Kidney (tissue), 14 donors: ENCODE measurements around the gene ADAM17. TPM values are rescaled to one million over a fixed set of nuclear protein-coding genes. Genes with fewer than 3 reads are reported as not detected.
"Not testable (repeated sequence)": the region's sequence is repeated elsewhere in the genome, so short reads cannot be mapped to it uniquely, and the experiment has no call there.

Experiments used
- DNase-seq, 5 donors: peaks; one replicate each; pipeline ENCODE4 v3.0.0-alpha.2; 2013 to 2020
- FAIRE-seq: peaks from 2 replicates; lab custom pipeline; 2012; peaks lifted over from hg19 to GRCh38; lab: Jason Lieb, UNC
- H3K27ac ChIP-seq, 2 donors: one replicate each; pipeline ENCODE4 v1.7.0; 2013; ENCODE audit warnings: low read depth in 2 of 2, low read length in 2 of 2, inconsistent platforms in 1 of 2
- H3K27me3 ChIP-seq: one replicate; pipeline ENCODE4 v1.7.1; 2013; ENCODE audit warnings: low read length, inconsistent platforms; ENCODE audit not compliant: control insufficient read depth, insufficient read depth
- H3K36me3 ChIP-seq, 3 donors: one replicate each; pipeline versions ENCODE4 v1.7.0 to v1.7.1; 2013; ENCODE audit warnings: low read length in 3 of 3, control low read depth in 1 of 3, inconsistent platforms in 1 of 3; ENCODE audit not compliant: insufficient read depth in 3 of 3, control insufficient read depth in 2 of 3
- H3K4me1 ChIP-seq, 3 donors: one replicate each; pipeline versions ENCODE4 v1.7.0 to v1.7.1; 2013; ENCODE audit warnings: low read length in 3 of 3, inconsistent platforms in 1 of 3, low read depth in 1 of 3; ENCODE audit not compliant: control insufficient read depth in 2 of 3, insufficient read depth in 2 of 3
- H3K4me3 ChIP-seq, 3 donors: one replicate each; pipeline versions ENCODE4 v1.7.0 to v1.8.1; 2013; ENCODE audit warnings: low read length in 3 of 3, control low read depth in 1 of 3, inconsistent platforms in 1 of 3
- H3K9ac ChIP-seq, 3 donors: one replicate each; pipeline versions ENCODE4 v1.7.0 to v1.7.1; 2013; ENCODE audit warnings: low read length in 3 of 3, control low read depth in 1 of 3, inconsistent platforms in 1 of 3
- H3K9me3 ChIP-seq, 3 donors: one replicate each; pipeline versions ENCODE4 v1.7.0 to v1.7.1; 2013; ENCODE audit warnings: low read length in 3 of 3, control low read depth in 1 of 3, inconsistent platforms in 1 of 3; ENCODE audit not compliant: control insufficient read depth in 2 of 3, insufficient read depth in 1 of 3
- CTCF ChIP-seq: IDR thresholded peaks from 3 replicates; pipeline ENCODE4 v1.5.1; 2012; ENCODE audit warnings: mild to moderate bottlenecking, moderate library complexity, borderline replicate concordance; ENCODE audit not compliant: insufficient read depth; ENCODE audit errors: extremely low read depth
- intact Hi-C: fragments of 100-400 bp; cut with DNase I; formaldehyde crosslinking; loops from one replicate; pipeline ENCODE4 v1.11.1; 2022
- polyA plus RNA-seq: library from polyadenylated mRNA; stranded (reverse); fragments of 350-450 nt; fragmentation: Illumina TruSeq; extraction: RNeasy Lipid Tissue Mini Kit (QIAGEN cat#74804); gene quantifications from one replicate; pipeline ENCODE4 v1.2.3, GENCODE V29; 2014; ENCODE audit warnings: low read depth, low replicate concordance; ENCODE audit not compliant: insufficient read depth
- total RNA-seq: library from RNA; stranded (reverse); fragmentation: NEBNext Ultra II Directional; extraction: Animal tissue kit (Norgen Biotek cat#: 25700); gene quantifications from one replicate; pipeline ENCODE4 v1.2.1, GENCODE V29; 2021
- donor health status: control.
- donor health status: control.
- donor health status: control.
- donor health status: control.
- donor health status: control.
- donor health status: DM: yes; HTN: yes; CAD: no.
- donor health status: Normal renal cell carcinoma (clear cell type).

ADAM17 gene
- total and polyA plus RNA-seq, 2 donors from 2014 or later, result 6.5 to 29.9 TPM

GRCh38 chr2:9599430-9599829, 43.8 kb upstream of the ADAM17 start:
- no peak overlapping the region for H3K27ac ChIP-seq
- intact Hi-C loops, result no loop called here
- H3K27me3 ChIP-seq, result no peaks in the 10 kb centered on the region
- peaks cover 0 to 2% (median 0%) of the 10 kb centered on the region in 3 donors for H3K4me1 ChIP-seq
- TF ChIP-seq CTCF, result no peak
- H3K9me3 ChIP-seq, result peaks cover 4 to 19% (median 7%) of the 10 kb centered on the region in 3 donors
- H3K4me3 ChIP-seq, result no peak overlapping the region
- FAIRE-seq (no peak), DNase-seq (no peak)
- no peak overlapping the region for H3K9ac ChIP-seq
- H3K36me3 ChIP-seq, result peaks cover 2 to 14% (median 9%) of the 10 kb centered on the region in 3 donors

- H3K9ac ChIP-seq, result no peak overlapping the region
- peaks cover 4 to 19% (median 7%) of the 10 kb centered on the region in 3 donors for H3K9me3 ChIP-seq
- no peak for TF ChIP-seq CTCF
- FAIRE-seq, result no peak
- no peaks in the 10 kb centered on the region for H3K27me3 ChIP-seq
- peaks cover 2 to 14% (median 9%) of the 10 kb centered on the region in 3 donors for H3K36me3 ChIP-seq
- no peak for DNase-seq
- peaks cover 0 to 4% (median 0%) of the 10 kb centered on the region in 3 donors for H3K4me1 ChIP-seq
- H3K4me3 ChIP-seq, result no peak overlapping the region
- intact Hi-C loops, result no loop called here
- H3K27ac ChIP-seq, result no peak overlapping the region
Measured at GRCh38 chr2:9596621-9597311, 41.1 kb upstream of the ADAM17 start.

GRCh38 chr2:9595746-9596145, 40.1 kb upstream of the ADAM17 start:
- Histone ChIP-seq H3K27ac (no peak overlapping the region), H3K9ac (no peak overlapping the region), H3K27me3 (no peaks in the 10 kb centered on the region), H3K36me3 (peaks cover 2 to 15% (median 9%) of the 10 kb centered on the region in 3 donors), H3K9me3 (peaks cover 4 to 19% (median 7%) of the 10 kb centered on the region in 3 donors), H3K4me3 (no peak overlapping the region), H3K4me1 (peaks cover 0 to 4% (median 0%) of the 10 kb centered on the region in 3 donors)
- intact Hi-C loops, result no loop called here
- FAIRE-seq, result no peak
- no peak for DNase-seq
- TF ChIP-seq CTCF, result no peak

GRCh38 chr2:9595256-9595655, 39.6 kb upstream of the ADAM17 start:
- DNase-seq, H3K4me3 ChIP-seq, H3K27ac ChIP-seq, FAIRE-seq, H3K4me1 ChIP-seq, H3K27me3 ChIP-seq, intact Hi-C loops, H3K9ac ChIP-seq: not testable (repeated sequence)
- peaks cover 4 to 19% (median 7%) of the 10 kb centered on the region in 3 donors for H3K9me3 ChIP-seq
- H3K36me3 ChIP-seq, result peaks cover 2 to 16% (median 9%) of the 10 kb centered on the region in 3 donors
